Lung (tissue), 12 donors: ENCODE results near the gene ACTRT2. TPM values are rescaled to one million over a fixed set of nuclear protein-coding genes. Genes with fewer than 3 reads are reported as not detected.

Source experiments
- ATAC-seq: fragments of 200-7000 bp; cut with Tn5 transposase; one replicate; pipeline ENCODE4 v1.9.1; 2020; ENCODE audit warnings: moderate number of reproducible peaks; ENCODE audit not compliant: insufficient read depth, low FRiP score
- DNase-seq, 3 donors: peaks; one replicate each; pipeline ENCODE4 v3.0.0-alpha.2; 2013 to 2017
- H3K27ac ChIP-seq, 2 donors: one replicate each; pipeline ENCODE4 v1.5.1; 2013; ENCODE audit warnings: mild to moderate bottlenecking in 2 of 2, moderate library complexity in 2 of 2, control low read depth in 1 of 2, inconsistent platforms in 1 of 2, low read depth in 1 of 2, low read length in 1 of 2
- H3K27me3 ChIP-seq, 3 donors: one replicate each; pipeline ENCODE4 v1.5.1; 2013; ENCODE audit warnings: low read length in 2 of 3; ENCODE audit not compliant: control insufficient read depth in 3 of 3, insufficient read depth in 3 of 3
- H3K36me3 ChIP-seq, 4 donors: one replicate each; pipeline ENCODE4 v1.5.1; 2013; ENCODE audit warnings: low read length in 4 of 4, mild to moderate bottlenecking in 1 of 4, moderate library complexity in 1 of 4; ENCODE audit not compliant: control insufficient read depth in 4 of 4, insufficient read depth in 4 of 4
- H3K4me1 ChIP-seq, 5 donors: one replicate each; pipeline ENCODE4 v1.5.1; 2013; ENCODE audit warnings: low read length in 5 of 5, mild to moderate bottlenecking in 2 of 5, moderate library complexity in 1 of 5; ENCODE audit not compliant: control insufficient read depth in 5 of 5, insufficient read depth in 5 of 5
- H3K4me3 ChIP-seq: one replicate; pipeline ENCODE4 v1.5.1; 2013; ENCODE audit warnings: mild to moderate bottlenecking, control low read depth, moderate library complexity
- H3K9ac ChIP-seq, 2 donors: one replicate each; pipeline ENCODE4 v1.5.1; 2013; ENCODE audit warnings: low read length in 2 of 2, control low read depth in 1 of 2; ENCODE audit not compliant: insufficient read depth in 1 of 2
- H3K9me3 ChIP-seq, 4 donors: one replicate each; pipeline ENCODE4 v1.5.1; 2013; ENCODE audit warnings: low read length in 3 of 4, mild to moderate bottlenecking in 1 of 4, moderate library complexity in 1 of 4; ENCODE audit not compliant: control insufficient read depth in 4 of 4, insufficient read depth in 3 of 4
- CTCF ChIP-seq: IDR thresholded peaks from 2 replicates; pipeline ENCODE4 v1.5.1; 2012; ENCODE audit warnings: mild to moderate bottlenecking; ENCODE audit errors: control extremely low read depth, extremely low read depth
- WGBS, 2 donors: extraction: QIAGEN DNeasy Blood & Tissue Kit; methylation state at CpG; one replicate each; pipeline ENCODE4 v1.1.7; 2013; 5-methylcytosine and 5-hydroxymethylcytosine counted together
- polyA plus RNA-seq, 2 donors: library from polyadenylated mRNA; stranded (reverse); fragments of 200-250 nt; gene quantifications; one replicate each; pipeline ENCODE4 v1.2.1, GENCODE V29; 2013
- total RNA-seq, 2 donors: library from RNA; depleted of rRNA in 1 of 2; stranded (reverse); fragments of >200 nt in 1 of 2; gene quantifications; one replicate each; pipeline ENCODE4 v1.2.1, GENCODE V29; 2014 to 2021
- donor health status: control.
- donor health status: control.
- donor health status: Bipolar disorder and iron deficiency.
- donor health status: healthy.
- donor health status: DM: yes; HTN: yes; CAD: no.

ACTRT2 gene
- total and polyA plus RNA-seq, 4 donors: not detected

GRCh38 chr1:3011127-3011526 is 10.1 kb upstream of the ACTRT2 start:
- ATAC-seq (no peak), DNase-seq (peak in 1 of 3 donors; percentile 14)
- Histone ChIP-seq H3K27ac (no peak overlapping the region), H3K27me3 (peaks cover 0 to 23% (median 18%) of the 10 kb centered on the region in 3 donors), H3K9ac (no peak overlapping the region), H3K4me1 (peaks cover 0 to 5% (median 0%) of the 10 kb centered on the region in 5 donors), H3K9me3 (peaks cover 0 to 13% (median 4%) of the 10 kb centered on the region in 4 donors), H3K4me3 (no peak overlapping the region), H3K36me3 (no peaks in the 10 kb centered on the region)
- no peak for TF ChIP-seq CTCF
- WGBS, 2 donors: 79 to 90% methylated on average over 10 of the region's 10 CpGs

- H3K4me3 ChIP-seq: no peak overlapping the region
- peaks cover 0 to 23% (median 18%) of the 10 kb centered on the region in 3 donors for H3K27me3 ChIP-seq
- peak in 1 of 3 donors; percentile 19 for DNase-seq
Measured at GRCh38 chr1:3011631-3012455, 9.4 kb upstream of the ACTRT2 start.

GRCh38 chr1:3012456-3013291 is 8.6 kb upstream of the ACTRT2 start:
- peak; percentile 49 to 75 (median 58) for DNase-seq

More at GRCh38 chr1:3011631-3012455, 9.4 kb upstream of the ACTRT2 start:
- Histone ChIP-seq H3K9ac (no peak overlapping the region), H3K36me3 (no peaks in the 10 kb centered on the region), H3K4me1 (peaks cover 0 to 5% (median 0%) of the 10 kb centered on the region in 5 donors), H3K27ac (no peak overlapping the region), H3K9me3 (peaks cover 0 to 13% (median 4%) of the 10 kb centered on the region in 4 donors)
- WGBS, 2 donors: 54 to 71% methylated on average over 46 of the region's 46 CpGs
- no peak for TF ChIP-seq CTCF
- ATAC-seq: peak; percentile 5

More at GRCh38 chr1:3012456-3013291, 8.6 kb upstream of the ACTRT2 start:
- peaks cover 0 to 5% (median 0%) of the 10 kb centered on the region in 5 donors for H3K4me1 ChIP-seq
- H3K27ac ChIP-seq: no peak overlapping the region
- no peak overlapping the region for H3K9ac ChIP-seq
- no peak overlapping the region for H3K4me3 ChIP-seq
- H3K36me3 ChIP-seq: no peaks in the 10 kb centered on the region
- H3K27me3 ChIP-seq: peaks cover 0 to 26% (median 18%) of the 10 kb centered on the region in 3 donors
- TF ChIP-seq CTCF: peak; percentile 21
- WGBS, 2 donors: 26 to 28% methylated on average over 41 to 44 of the region's 44 CpGs
- H3K9me3 ChIP-seq: peaks cover 0 to 9% (median 3%) of the 10 kb centered on the region in 4 donors
- no peak for ATAC-seq
